ENCODE results near the gene FSTL1.
A peak's percentile ranks its signal among the peaks of the same experiment; 100 is the strongest.

FSTL1 gene

GRCh38 chr3:120369037-120369467, 81.7 kb downstream of the FSTL1 start:
- no peaks in the 10 kb centered on the region for H3K36me3 Mint-ChIP-seq (ENCODE audit: insufficient read depth)
- no peaks in the 10 kb centered on the region for H3K4me1 Mint-ChIP-seq (ENCODE audit: low read depth in 2 of 2)
- ATAC-seq (replicated peaks) (no peak), DNase-seq (no peak)
- H3K9me3 Mint-ChIP-seq, result no peaks in the 10 kb centered on the region
- H3K27me3 Mint-ChIP-seq, result peaks cover 30 to 47% of the 10 kb centered on the region in 2 donors
- no peak overlapping the region for H3K27ac Mint-ChIP-seq
- no peak overlapping the region for H3K4me3 Mint-ChIP-seq

- no peak overlapping the region for H3K4me3 Mint-ChIP-seq
- DNase-seq (no peak), ATAC-seq (replicated peaks) (no peak)
- H3K4me1 Mint-ChIP-seq (ENCODE audit: low read depth in 2 of 2), result no peaks in the 10 kb centered on the region
- H3K27me3 Mint-ChIP-seq, result peaks cover 30 to 47% of the 10 kb centered on the region in 2 donors
- H3K36me3 Mint-ChIP-seq (ENCODE audit: insufficient read depth), result no peaks in the 10 kb centered on the region
- no peak overlapping the region for H3K27ac Mint-ChIP-seq
- no peaks in the 10 kb centered on the region for H3K9me3 Mint-ChIP-seq
These were observed 82.6 kb downstream of the FSTL1 start for GRCh38 chr3:120368172-120368571.

DNA sequence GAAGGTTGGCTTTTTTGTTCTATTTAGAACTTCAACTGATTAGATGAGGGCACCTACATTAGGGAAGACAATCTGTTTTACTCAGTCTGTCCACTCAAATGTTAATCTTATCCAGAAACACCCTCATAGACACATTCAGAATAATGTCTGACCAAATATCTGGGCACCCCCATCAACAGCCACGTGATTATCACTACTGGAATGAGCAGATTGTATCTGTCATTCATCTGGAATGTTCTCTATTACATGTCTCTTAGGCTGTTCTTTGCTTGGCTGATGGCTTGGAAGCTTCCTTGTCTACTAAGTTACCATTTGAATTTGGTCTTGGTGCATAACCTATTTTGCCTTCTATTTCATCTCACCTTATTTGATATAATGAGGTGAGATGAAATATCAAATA, 86.0 kb downstream of the FSTL1 start:
- H3K4me1 Mint-ChIP-seq (ENCODE audit: low read depth in 2 of 2), result no peaks in the 10 kb centered on the region
- H3K27me3 Mint-ChIP-seq, result peaks cover 29 to 57% of the 10 kb centered on the region in 2 donors
- ATAC-seq (replicated peaks) (no peak), DNase-seq (no peak)
- no peak overlapping the region for H3K4me3 Mint-ChIP-seq
- H3K9me3 Mint-ChIP-seq, result no peaks in the 10 kb centered on the region
- H3K36me3 Mint-ChIP-seq (ENCODE audit: insufficient read depth), result no peaks in the 10 kb centered on the region
- H3K27ac Mint-ChIP-seq, result no peak overlapping the region

- no peaks in the 10 kb centered on the region for H3K36me3 Mint-ChIP-seq (ENCODE audit: insufficient read depth)
- H3K4me1 Mint-ChIP-seq (ENCODE audit: low read depth in 2 of 2), result no peaks in the 10 kb centered on the region
- H3K4me3 Mint-ChIP-seq, result no peak overlapping the region
- ATAC-seq (replicated peaks) (no peak), DNase-seq (no peak)
- peaks cover 29 to 57% of the 10 kb centered on the region in 2 donors for H3K27me3 Mint-ChIP-seq
- no peaks in the 10 kb centered on the region for H3K9me3 Mint-ChIP-seq
- H3K27ac Mint-ChIP-seq, result no peak overlapping the region
These were observed 86.7 kb downstream of the FSTL1 start for GRCh38 chr3:120364101-120364500.

GRCh38 chr3:120357807-120358206, 93.0 kb downstream of the FSTL1 start:
- no peak overlapping the region for H3K4me3 Mint-ChIP-seq
- no peaks in the 10 kb centered on the region for H3K9me3 Mint-ChIP-seq
- ATAC-seq (replicated peaks) (peak; percentile 33), DNase-seq (no peak)
- no peak overlapping the region for H3K27ac Mint-ChIP-seq
- H3K36me3 Mint-ChIP-seq (ENCODE audit: insufficient read depth), result no peaks in the 10 kb centered on the region
- peaks cover 13 to 43% of the 10 kb centered on the region in 2 donors for H3K27me3 Mint-ChIP-seq
- H3K4me1 Mint-ChIP-seq (ENCODE audit: low read depth in 2 of 2), result no peaks in the 10 kb centered on the region

DNA sequence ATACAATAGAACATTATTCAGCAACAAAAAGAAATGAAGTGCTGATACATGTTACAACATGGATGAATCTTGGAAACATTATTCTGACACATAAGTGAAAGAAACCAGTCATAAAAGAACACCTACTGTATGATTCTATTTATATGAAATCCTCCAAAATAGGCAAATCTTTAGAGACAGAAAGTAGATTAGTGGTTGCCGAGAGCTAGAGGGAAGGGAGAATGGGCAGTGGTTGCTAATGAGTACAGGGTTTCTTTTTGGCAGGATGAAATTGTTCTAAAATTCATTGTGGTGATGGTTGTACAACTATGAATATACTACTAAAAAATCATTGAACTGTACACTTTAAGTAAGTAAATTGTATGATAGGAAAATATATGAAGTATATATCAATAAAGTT, 95.3 kb downstream of the FSTL1 start:
- Mint-ChIP-seq H3K36me3 (ENCODE audit: insufficient read depth) (no peaks in the 10 kb centered on the region), H3K27me3 (peaks cover 7 to 29% of the 10 kb centered on the region in 2 donors), H3K4me1 (ENCODE audit: low read depth in 2 of 2) (no peaks in the 10 kb centered on the region), H3K4me3 (no peak overlapping the region), H3K27ac (no peak overlapping the region), H3K9me3 (no peaks in the 10 kb centered on the region)
- ATAC-seq (replicated peaks) (no peak), DNase-seq (no peak)

DNA sequence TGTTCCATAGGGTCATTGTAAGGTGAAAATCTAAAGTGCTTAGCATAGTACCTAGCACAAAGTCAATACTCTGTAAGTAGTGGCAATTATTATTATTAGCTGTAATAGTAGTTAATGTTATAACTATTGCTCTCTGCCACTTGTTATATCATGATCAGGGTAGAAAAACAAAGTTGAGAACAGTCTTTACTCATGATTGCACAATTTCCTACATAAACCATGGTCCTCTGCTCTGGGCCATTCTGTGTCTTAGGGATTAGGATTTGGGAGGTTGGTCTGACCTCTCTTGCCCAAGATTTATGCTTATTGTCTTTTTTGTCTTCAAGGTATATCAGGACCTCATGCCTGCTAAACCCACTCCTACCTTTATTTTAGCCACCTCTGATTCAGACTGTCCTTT, 97.3 kb downstream of the FSTL1 start:
- Mint-ChIP-seq H3K36me3 (ENCODE audit: insufficient read depth) (peaks cover 10% of the 10 kb centered on the region), H3K27ac (no peak overlapping the region), H3K9me3 (no peaks in the 10 kb centered on the region), H3K4me3 (no peak overlapping the region), H3K27me3 (peaks cover 7 to 25% of the 10 kb centered on the region in 2 donors), H3K4me1 (ENCODE audit: low read depth in 2 of 2) (peaks cover 3 to 6% of the 10 kb centered on the region in 2 donors)
- no peak for ATAC-seq (replicated peaks)
- no peak for DNase-seq

DNA sequence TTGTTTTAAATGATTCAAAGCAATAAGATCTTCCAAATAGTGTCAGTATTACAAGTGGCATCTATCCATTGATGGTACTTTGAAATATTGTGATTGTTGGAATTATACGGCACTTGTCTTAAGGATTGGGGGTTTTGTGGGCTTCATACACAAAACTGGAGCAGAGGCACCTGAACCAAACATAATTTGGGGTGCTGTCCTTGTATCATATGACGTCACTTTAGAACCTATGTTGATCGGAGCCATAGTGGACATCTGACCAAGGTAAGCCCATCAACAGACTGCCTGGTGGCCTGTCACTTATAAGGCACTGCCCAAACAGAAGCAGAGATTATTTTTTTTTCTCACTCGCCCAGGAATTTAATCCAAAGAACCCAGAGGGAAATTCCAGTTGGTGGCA, 98.8 kb downstream of the FSTL1 start:
- ATAC-seq (replicated peaks), result no peak
- no peak for DNase-seq
- Mint-ChIP-seq H3K4me1 (ENCODE audit: low read depth in 2 of 2) (peaks cover 13 to 16% of the 10 kb centered on the region in 2 donors), H3K27ac (no peak overlapping the region), H3K9me3 (no peaks in the 10 kb centered on the region), H3K36me3 (ENCODE audit: insufficient read depth) (peaks cover 19% of the 10 kb centered on the region), H3K4me3 (no peak overlapping the region), H3K27me3 (peaks cover 7 to 15% of the 10 kb centered on the region in 2 donors)

GRCh38 chr3:120350401-120350941, 100.3 kb downstream of the FSTL1 start:
- peak overlapping the region; percentile 84 to 87 for H3K4me3 Mint-ChIP-seq
- ATAC-seq (replicated peaks) (no peak), DNase-seq (no peak)
- no peaks in the 10 kb centered on the region for H3K9me3 Mint-ChIP-seq
- H3K27me3 Mint-ChIP-seq, result peaks cover 7 to 14% of the 10 kb centered on the region in 2 donors
- peaks cover 24% of the 10 kb centered on the region for H3K36me3 Mint-ChIP-seq (ENCODE audit: insufficient read depth)
- H3K4me1 Mint-ChIP-seq (ENCODE audit: low read depth in 2 of 2), result peaks cover 24 to 30% of the 10 kb centered on the region in 2 donors
- H3K27ac Mint-ChIP-seq, result no peak overlapping the region

DNA sequence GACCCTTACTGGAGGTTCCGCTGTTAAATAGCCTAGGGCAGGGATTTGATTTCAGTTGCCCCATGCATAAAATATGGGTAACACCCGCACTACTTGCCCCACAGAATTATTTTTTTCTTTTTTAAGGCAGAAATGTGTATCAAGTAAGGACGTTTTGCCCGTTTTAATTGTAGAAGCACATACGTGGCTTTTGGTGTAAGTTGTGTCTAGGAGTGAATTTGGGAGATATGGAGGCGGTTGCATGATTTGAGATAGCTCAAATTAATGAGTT, 101.0 kb downstream of the FSTL1 start:
- peaks cover 28 to 37% of the 10 kb centered on the region in 2 donors for H3K4me1 Mint-ChIP-seq (ENCODE audit: low read depth in 2 of 2)
- peak overlapping the region; percentile 80 to 85 for H3K27ac Mint-ChIP-seq
- no peak for DNase-seq
- ATAC-seq (replicated peaks), result no peak
- H3K27me3 Mint-ChIP-seq, result peaks cover 7 to 9% of the 10 kb centered on the region in 2 donors
- no peaks in the 10 kb centered on the region for H3K9me3 Mint-ChIP-seq
- peak overlapping the region; percentile 84 to 87 for H3K4me3 Mint-ChIP-seq
- H3K36me3 Mint-ChIP-seq (ENCODE audit: insufficient read depth), result peaks cover 25% of the 10 kb centered on the region

DNA sequence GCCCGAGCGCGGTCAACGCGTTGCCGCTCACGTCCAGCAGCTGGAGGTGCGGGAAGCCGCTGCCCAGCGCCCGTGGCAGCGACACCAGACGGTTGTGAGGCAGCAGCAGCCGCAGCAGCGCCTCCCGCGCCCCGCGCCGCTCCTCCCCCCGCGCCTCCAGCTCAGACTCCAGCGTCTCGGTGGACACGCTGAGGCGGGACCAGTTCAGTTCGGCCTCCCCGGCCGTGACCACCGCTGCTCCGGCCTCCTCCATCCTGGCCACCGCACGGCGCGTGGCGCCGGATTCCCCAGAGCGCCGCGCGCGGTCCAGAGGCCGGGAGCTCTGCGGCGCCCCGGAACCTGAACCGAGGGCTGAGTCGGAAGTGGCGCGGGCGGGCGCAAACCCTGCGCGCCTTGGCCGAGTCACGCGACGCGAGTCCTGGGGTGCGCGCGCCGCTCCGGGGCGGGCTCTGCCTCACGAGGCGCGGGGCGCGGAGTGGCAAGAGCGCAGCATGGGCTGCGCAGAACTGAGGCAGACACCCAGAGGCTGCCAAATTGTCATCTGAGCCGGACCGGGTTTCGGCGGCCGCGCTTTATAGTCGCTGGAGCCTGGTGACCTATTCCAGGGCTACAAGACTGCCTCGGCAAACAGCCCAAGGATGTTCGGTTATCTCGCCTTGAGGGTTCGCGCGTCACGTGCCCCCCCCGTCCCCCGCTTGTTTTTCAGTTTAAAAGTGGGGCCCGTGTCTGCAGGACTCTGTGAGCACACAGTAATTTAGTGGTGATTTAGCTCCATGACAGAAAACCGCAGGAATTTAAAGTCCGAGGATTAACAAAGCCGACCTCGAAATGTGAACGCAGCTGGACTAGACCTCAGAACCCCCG, 101.6 kb downstream of the FSTL1 start, which contains the start of gene LRRC58:
LRRC58 (minus strand) TSS at position 364 of the 864 bp plus-strand sequence; CDS start at position 253, 111 bp downstream.
- H3K36me3 Mint-ChIP-seq (ENCODE audit: insufficient read depth), result peaks cover 31% of the 10 kb centered on the region
- peak; percentile 86 for ATAC-seq (replicated peaks)
- peaks cover 34 to 42% of the 10 kb centered on the region in 2 donors for H3K4me1 Mint-ChIP-seq (ENCODE audit: low read depth in 2 of 2)
- H3K27ac Mint-ChIP-seq, result peak within 1 kb of the TSS; percentile 80 to 85
- H3K4me3 Mint-ChIP-seq, result peak within 1 kb of the TSS; percentile 84 to 87
- no peaks in the 10 kb centered on the region for H3K9me3 Mint-ChIP-seq
- peak; percentile 86 to 89 (median 87) for DNase-seq
- H3K27me3 Mint-ChIP-seq, result peaks cover 7 to 9% of the 10 kb centered on the region in 2 donors

- Mint-ChIP-seq H3K4me3 (peak overlapping the region; percentile 84 to 87), H3K27me3 (no peaks in the 10 kb centered on the region), H3K27ac (peak overlapping the region; percentile 80 to 85), H3K9me3 (no peaks in the 10 kb centered on the region), H3K4me1 (ENCODE audit: low read depth in 2 of 2) (peaks cover 38 to 50% of the 10 kb centered on the region in 2 donors), H3K36me3 (ENCODE audit: insufficient read depth) (peaks cover 31% of the 10 kb centered on the region)
- ATAC-seq (replicated peaks) (peak; percentile 55), DNase-seq (peak; percentile 44 to 52 (median 51))
These were observed 102.5 kb downstream of the FSTL1 start for GRCh38 chr3:120348065-120348990.

GRCh38 chr3:120344349-120344748, 106.4 kb downstream of the FSTL1 start:
- no peak for DNase-seq
- no peaks in the 10 kb centered on the region for H3K27me3 Mint-ChIP-seq
- peak overlapping the region; percentile 33 to 75 for H3K27ac Mint-ChIP-seq
- ATAC-seq (replicated peaks), result peak; percentile 28
- H3K9me3 Mint-ChIP-seq, result no peaks in the 10 kb centered on the region
- H3K4me3 Mint-ChIP-seq, result peak overlapping the region; percentile 34 to 58
- H3K4me1 Mint-ChIP-seq (ENCODE audit: low read depth in 2 of 2), result peaks cover 44 to 62% of the 10 kb centered on the region in 2 donors
- H3K36me3 Mint-ChIP-seq (ENCODE audit: insufficient read depth), result peaks cover 29% of the 10 kb centered on the region
